SK-N-SH (cell line): Measurements from ENCODE around the gene CYCS. TPM values are rescaled to one million over a fixed set of nuclear protein-coding genes. Genes with fewer than 3 reads are reported as not detected.

Source experiments
- CTCF ChIA-PET: fragments of 300-600, 350-600 bp; formaldehyde crosslinking; extraction: SDS; loops from one replicate; lab custom pipeline; 2021; lab: Yijun Ruan, JAX
- POLR2A ChIA-PET: fragments of 350-600 bp; sonication (Branson Sonifier 250); formaldehyde crosslinking; extraction: SDS; loops from one replicate; lab custom pipeline; 2020; ENCODE audit warnings: antibody characterized with exemption, inconsistent platforms; lab: Yijun Ruan, JAX
- DNase-seq: peaks from one replicate; pipeline ENCODE4 v3.0.0; 2012
- H2AFZ ChIP-seq: fragments of 200-600 bp; sonication (generic); 2 replicates; pipeline ENCODE4 v1.8.1; 2016; ENCODE audit warnings: antibody characterized with exemption, mild to moderate bottlenecking, low read depth
- H3F3A ChIP-seq: fragments of 200-600 bp; sonication (generic); replicated peaks from 2 replicates; pipeline ENCODE3; 2016; ENCODE audit warnings: antibody characterized with exemption, mild to moderate bottlenecking; ENCODE audit not compliant: insufficient read depth
- H3K27ac ChIP-seq, 2 experiments: fragments of 200-500 bp in 1 of 2; fragments of 200-600 bp in 1 of 2; sonication (Bioruptor generic) in 1 of 2; sonication (generic), shearing (Covaris generic) in 1 of 2; 2 replicates each; pipeline versions ENCODE4 v1.5.1 to v1.6.1; 2014 to 2016; ENCODE audit warnings: low read depth in 2 of 2, inconsistent platforms in 1 of 2, low read length in 1 of 2, mild to moderate bottlenecking in 1 of 2, mixed read lengths in 1 of 2
- H3K27me3 ChIP-seq: fragments of 200-600 bp; sonication (generic), shearing (Covaris generic); 2 replicates; pipeline ENCODE4 v1.6.1; 2016; ENCODE audit warnings: mixed run types; ENCODE audit not compliant: insufficient read depth
- H3K36me3 ChIP-seq, 2 experiments: fragments of 200-500 bp in 1 of 2; fragments of 200-600 bp in 1 of 2; sonication (Bioruptor generic) in 1 of 2; sonication (generic) in 1 of 2; replicated peaks in 1 of 2; 2 replicates each; pipeline versions ENCODE3 to v1.5.1; 2014 to 2016; ENCODE audit warnings: low read length in 1 of 2, mild to moderate bottlenecking in 1 of 2; ENCODE audit not compliant: insufficient read depth in 2 of 2, control insufficient read depth in 1 of 2
- H3K4me1 ChIP-seq, 2 experiments: fragments of 200-500 bp in 1 of 2; fragments of 200-600 bp in 1 of 2; sonication (Bioruptor generic) in 1 of 2; sonication (generic), shearing (Covaris generic) in 1 of 2; 2 replicates each; pipeline versions ENCODE4 v1.5.1 to v1.6.1; 2014 to 2016; ENCODE audit warnings: low read depth in 1 of 2, low read length in 1 of 2, mixed run types in 1 of 2; ENCODE audit not compliant: insufficient read depth in 2 of 2, control insufficient read depth in 1 of 2
- H3K4me2 ChIP-seq: fragments of 200-600 bp; sonication (generic), shearing (Covaris generic); 2 replicates; pipeline ENCODE4 v1.6.1; 2017; ENCODE audit warnings: mixed run types
- H3K4me3 ChIP-seq, 2 experiments: fragments of 200-500 bp in 1 of 2; fragments of 200-600 bp in 1 of 2; sonication (Bioruptor generic) in 1 of 2; sonication (generic), shearing (Covaris generic) in 1 of 2; 2 replicates each; pipeline versions ENCODE4 v1.5.1 to v1.8.1; 2014 to 2016; ENCODE audit warnings: low read depth in 2 of 2, inconsistent platforms in 1 of 2, low read length in 1 of 2, mild to moderate bottlenecking in 1 of 2, mixed read lengths in 1 of 2, moderate library complexity in 1 of 2
- H3K79me2 ChIP-seq: fragments of 200-600 bp; sonication (generic); 2 replicates; pipeline ENCODE4 v1.8.1; 2017; ENCODE audit warnings: mild to moderate bottlenecking; ENCODE audit not compliant: insufficient read depth
- H3K9ac ChIP-seq: fragments of 200-600 bp; sonication (generic); 2 replicates; pipeline ENCODE4 v1.6.1; 2017; ENCODE audit warnings: mixed run types
- H3K9me2 ChIP-seq: fragments of 200-600 bp; sonication (generic); 2 replicates; pipeline ENCODE4 v1.6.1; 2017; ENCODE audit warnings: mixed run types
- H3K9me3 ChIP-seq: fragments of 200-600 bp; sonication (generic); 2 replicates; pipeline ENCODE4 v1.6.1; 2017; ENCODE audit warnings: mixed run types, mild to moderate bottlenecking, moderate library complexity
- H4K20me1 ChIP-seq: fragments of 200-600 bp; sonication (generic); 2 replicates; pipeline ENCODE4 v1.6.1; 2017; ENCODE audit warnings: mild to moderate bottlenecking, mixed run types; ENCODE audit not compliant: insufficient read depth
- CHD2 ChIP-seq: fragments of 150-350 bp; IDR thresholded peaks from 2 replicates; pipeline ENCODE4 v1.6.1; 2018; ENCODE audit warnings: low read length; ENCODE audit not compliant: partially characterized antibody
- EZH2phosphoT487 ChIP-seq: fragments of 200-600 bp; sonication (generic); IDR thresholded peaks from 2 replicates; pipeline ENCODE4 v1.6.1; 2017; ENCODE audit warnings: low read depth, mixed run types, mild to moderate bottlenecking, antibody characterized with exemption, moderate library complexity, borderline replicate concordance
- FOSL2 ChIP-seq: IDR thresholded peaks from 2 replicates; pipeline ENCODE4 v1.4.0; 2012; ENCODE audit warnings: low read depth, mild to moderate bottlenecking, moderate library complexity, borderline replicate concordance
- FOXJ3 ChIP-seq: sonication (generic); formaldehyde crosslinking; IDR thresholded peaks from 2 replicates; pipeline ENCODE4 v1.5.1; 2020; ENCODE audit warnings: mild to moderate bottlenecking, missing genetic modification reagents
- FOXM1 ChIP-seq: IDR thresholded peaks from 2 replicates; pipeline ENCODE4 v1.4.0; 2012; ENCODE audit warnings: low read depth, mild to moderate bottlenecking
- JUND ChIP-seq: IDR thresholded peaks from 2 replicates; pipeline ENCODE4 v1.4.0; 2012
- NFIC ChIP-seq: IDR thresholded peaks from 2 replicates; pipeline ENCODE4 v1.4.0; 2012; ENCODE audit warnings: borderline replicate concordance
- POLR2AphosphoS5 ChIP-seq: IDR thresholded peaks from 2 replicates; pipeline ENCODE4 v1.6.1; 2012; ENCODE audit warnings: low read depth, low read length
- RAD21 ChIP-seq: IDR thresholded peaks from 2 replicates; pipeline ENCODE4 v1.6.1; 2012; ENCODE audit warnings: mild to moderate bottlenecking, low read length
- RCOR1 ChIP-seq: fragments of 150-350 bp; IDR thresholded peaks from 2 replicates; pipeline ENCODE4 v1.6.1; 2017; ENCODE audit warnings: antibody characterized with exemption, low read length
- RXRA ChIP-seq: IDR thresholded peaks from 2 replicates; pipeline ENCODE4 v1.4.0; 2012; ENCODE audit warnings: low read depth, mild to moderate bottlenecking, borderline replicate concordance
- SMC3 ChIP-seq: IDR thresholded peaks from 2 replicates; pipeline ENCODE4 v1.6.1; 2012; ENCODE audit warnings: low read depth, low read length, improper control_type of control experiment
- TAF1 ChIP-seq: IDR thresholded peaks from 2 replicates; pipeline ENCODE4 v1.6.1; 2012; ENCODE audit warnings: low read depth, mild to moderate bottlenecking, low read length, moderate library complexity, borderline replicate concordance
- YY1 ChIP-seq: IDR thresholded peaks from 2 replicates; pipeline ENCODE4 v1.4.0; 2012; ENCODE audit warnings: low read depth, mild to moderate bottlenecking
- WGBS: methylation state at CpG from one replicate; pipeline ENCODE4 v1.1.6; 2017; ENCODE audit warnings: low lambda C conversion rate; 5-methylcytosine and 5-hydroxymethylcytosine counted together
- polyA plus RNA-seq, 3 experiments: library from polyadenylated mRNA; depleted of rRNA; stranded (reverse); fragments of >200 nt; gene quantifications; 2 replicates each; pipeline ENCODE4 v1.2.3, GENCODE V29; 2012
- TF ChIP-seq, protein P1 (sequence below): IDR thresholded peaks from 2 replicates; pipeline ENCODE4 v1.6.1; 2012; ENCODE audit warnings: mild to moderate bottlenecking, low read depth, low read length, moderate library complexity
- TF ChIP-seq, protein P2 (sequence below): fragments of 200-600 bp; sonication (generic); IDR thresholded peaks from 2 replicates; pipeline ENCODE4 v1.6.1; 2017; ENCODE audit warnings: antibody characterized with exemption, mild to moderate bottlenecking, moderate library complexity
- TF ChIP-seq, protein P3 (sequence below): IDR thresholded peaks from 2 replicates; pipeline ENCODE4 v1.4.0; 2012; ENCODE audit warnings: low read depth, borderline replicate concordance
- TF ChIP-seq, protein P4 (sequence below): fragments of 150-350 bp; IDR thresholded peaks from 2 replicates; pipeline ENCODE4 v1.6.1; 2017; ENCODE audit warnings: antibody characterized with exemption, low read length, low read depth, borderline replicate concordance
- TF ChIP-seq, protein P5 (sequence below): IDR thresholded peaks from 2 replicates; pipeline ENCODE4; 2012

Gene CYCS
- polyA plus RNA-seq, 1 of the 3 experiments (the other 2 are of a cell fraction): 22.9 TPM

DNA sequence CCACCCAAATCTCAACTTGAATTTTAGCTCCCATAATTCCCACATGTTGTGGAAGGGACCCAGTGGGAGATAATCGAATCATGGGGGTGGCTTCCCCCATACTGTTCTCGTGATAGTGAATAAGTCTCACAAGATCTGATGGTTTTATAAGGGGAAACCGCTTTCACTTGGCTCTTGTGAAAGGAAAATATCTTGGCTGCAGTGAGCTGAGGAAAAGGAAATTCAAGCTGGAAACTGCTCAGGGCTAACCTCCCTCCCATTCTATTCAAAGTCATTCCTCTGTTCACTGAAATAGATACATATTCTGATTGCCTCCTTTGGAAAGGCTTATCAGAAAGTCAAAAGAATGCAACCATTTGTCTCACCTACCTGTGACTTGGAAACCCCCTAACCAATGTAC is 15.8 kb downstream of the CYCS start:
- 54% methylated on average over 3 of the region's 3 CpGs for WGBS
- Histone ChIP-seq H3K36me3 (no peaks in the 10 kb centered on the region), H3K4me1 (no peaks in the 10 kb centered on the region), H3K9ac (no peak overlapping the region), H3F3A (no peaks in the 10 kb centered on the region), H2AFZ (no peak overlapping the region), H3K27ac (no peak overlapping the region), H3K9me3 (no peaks in the 10 kb centered on the region), H3K27me3 (no peaks in the 10 kb centered on the region), H4K20me1 (no peaks in the 10 kb centered on the region), H3K9me2 (no peaks in the 10 kb centered on the region), H3K79me2 (no peaks in the 10 kb centered on the region), H3K4me2 (no peak overlapping the region), H3K4me3 (no peak overlapping the region)
- TF ChIP-seq, protein P1, sequence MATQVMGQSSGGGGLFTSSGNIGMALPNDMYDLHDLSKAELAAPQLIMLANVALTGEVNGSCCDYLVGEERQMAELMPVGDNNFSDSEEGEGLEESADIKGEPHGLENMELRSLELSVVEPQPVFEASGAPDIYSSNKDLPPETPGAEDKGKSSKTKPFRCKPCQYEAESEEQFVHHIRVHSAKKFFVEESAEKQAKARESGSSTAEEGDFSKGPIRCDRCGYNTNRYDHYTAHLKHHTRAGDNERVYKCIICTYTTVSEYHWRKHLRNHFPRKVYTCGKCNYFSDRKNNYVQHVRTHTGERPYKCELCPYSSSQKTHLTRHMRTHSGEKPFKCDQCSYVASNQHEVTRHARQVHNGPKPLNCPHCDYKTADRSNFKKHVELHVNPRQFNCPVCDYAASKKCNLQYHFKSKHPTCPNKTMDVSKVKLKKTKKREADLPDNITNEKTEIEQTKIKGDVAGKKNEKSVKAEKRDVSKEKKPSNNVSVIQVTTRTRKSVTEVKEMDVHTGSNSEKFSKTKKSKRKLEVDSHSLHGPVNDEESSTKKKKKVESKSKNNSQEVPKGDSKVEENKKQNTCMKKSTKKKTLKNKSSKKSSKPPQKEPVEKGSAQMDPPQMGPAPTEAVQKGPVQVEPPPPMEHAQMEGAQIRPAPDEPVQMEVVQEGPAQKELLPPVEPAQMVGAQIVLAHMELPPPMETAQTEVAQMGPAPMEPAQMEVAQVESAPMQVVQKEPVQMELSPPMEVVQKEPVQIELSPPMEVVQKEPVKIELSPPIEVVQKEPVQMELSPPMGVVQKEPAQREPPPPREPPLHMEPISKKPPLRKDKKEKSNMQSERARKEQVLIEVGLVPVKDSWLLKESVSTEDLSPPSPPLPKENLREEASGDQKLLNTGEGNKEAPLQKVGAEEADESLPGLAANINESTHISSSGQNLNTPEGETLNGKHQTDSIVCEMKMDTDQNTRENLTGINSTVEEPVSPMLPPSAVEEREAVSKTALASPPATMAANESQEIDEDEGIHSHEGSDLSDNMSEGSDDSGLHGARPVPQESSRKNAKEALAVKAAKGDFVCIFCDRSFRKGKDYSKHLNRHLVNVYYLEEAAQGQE: no peak
- TF ChIP-seq NFIC: no peak
- TF ChIP-seq, protein P2, sequence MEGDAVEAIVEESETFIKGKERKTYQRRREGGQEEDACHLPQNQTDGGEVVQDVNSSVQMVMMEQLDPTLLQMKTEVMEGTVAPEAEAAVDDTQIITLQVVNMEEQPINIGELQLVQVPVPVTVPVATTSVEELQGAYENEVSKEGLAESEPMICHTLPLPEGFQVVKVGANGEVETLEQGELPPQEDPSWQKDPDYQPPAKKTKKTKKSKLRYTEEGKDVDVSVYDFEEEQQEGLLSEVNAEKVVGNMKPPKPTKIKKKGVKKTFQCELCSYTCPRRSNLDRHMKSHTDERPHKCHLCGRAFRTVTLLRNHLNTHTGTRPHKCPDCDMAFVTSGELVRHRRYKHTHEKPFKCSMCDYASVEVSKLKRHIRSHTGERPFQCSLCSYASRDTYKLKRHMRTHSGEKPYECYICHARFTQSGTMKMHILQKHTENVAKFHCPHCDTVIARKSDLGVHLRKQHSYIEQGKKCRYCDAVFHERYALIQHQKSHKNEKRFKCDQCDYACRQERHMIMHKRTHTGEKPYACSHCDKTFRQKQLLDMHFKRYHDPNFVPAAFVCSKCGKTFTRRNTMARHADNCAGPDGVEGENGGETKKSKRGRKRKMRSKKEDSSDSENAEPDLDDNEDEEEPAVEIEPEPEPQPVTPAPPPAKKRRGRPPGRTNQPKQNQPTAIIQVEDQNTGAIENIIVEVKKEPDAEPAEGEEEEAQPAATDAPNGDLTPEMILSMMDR: no peak
- no peak for TF ChIP-seq TAF1
- no peak for TF ChIP-seq YY1
- no peak for TF ChIP-seq RXRA
- no peak for TF ChIP-seq EZH2phosphoT487
- no peak for TF ChIP-seq SMC3
- no peak for TF ChIP-seq FOXM1
- TF ChIP-seq POLR2AphosphoS5: no peak
- TF ChIP-seq, protein P3, sequence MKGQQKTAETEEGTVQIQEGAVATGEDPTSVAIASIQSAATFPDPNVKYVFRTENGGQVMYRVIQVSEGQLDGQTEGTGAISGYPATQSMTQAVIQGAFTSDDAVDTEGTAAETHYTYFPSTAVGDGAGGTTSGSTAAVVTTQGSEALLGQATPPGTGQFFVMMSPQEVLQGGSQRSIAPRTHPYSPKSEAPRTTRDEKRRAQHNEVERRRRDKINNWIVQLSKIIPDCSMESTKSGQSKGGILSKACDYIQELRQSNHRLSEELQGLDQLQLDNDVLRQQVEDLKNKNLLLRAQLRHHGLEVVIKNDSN: no peak
- TF ChIP-seq, protein P4, sequence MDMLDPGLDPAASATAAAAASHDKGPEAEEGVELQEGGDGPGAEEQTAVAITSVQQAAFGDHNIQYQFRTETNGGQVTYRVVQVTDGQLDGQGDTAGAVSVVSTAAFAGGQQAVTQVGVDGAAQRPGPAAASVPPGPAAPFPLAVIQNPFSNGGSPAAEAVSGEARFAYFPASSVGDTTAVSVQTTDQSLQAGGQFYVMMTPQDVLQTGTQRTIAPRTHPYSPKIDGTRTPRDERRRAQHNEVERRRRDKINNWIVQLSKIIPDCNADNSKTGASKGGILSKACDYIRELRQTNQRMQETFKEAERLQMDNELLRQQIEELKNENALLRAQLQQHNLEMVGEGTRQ: no peak
- no peak for TF ChIP-seq FOSL2
- TF ChIP-seq, protein P5, sequence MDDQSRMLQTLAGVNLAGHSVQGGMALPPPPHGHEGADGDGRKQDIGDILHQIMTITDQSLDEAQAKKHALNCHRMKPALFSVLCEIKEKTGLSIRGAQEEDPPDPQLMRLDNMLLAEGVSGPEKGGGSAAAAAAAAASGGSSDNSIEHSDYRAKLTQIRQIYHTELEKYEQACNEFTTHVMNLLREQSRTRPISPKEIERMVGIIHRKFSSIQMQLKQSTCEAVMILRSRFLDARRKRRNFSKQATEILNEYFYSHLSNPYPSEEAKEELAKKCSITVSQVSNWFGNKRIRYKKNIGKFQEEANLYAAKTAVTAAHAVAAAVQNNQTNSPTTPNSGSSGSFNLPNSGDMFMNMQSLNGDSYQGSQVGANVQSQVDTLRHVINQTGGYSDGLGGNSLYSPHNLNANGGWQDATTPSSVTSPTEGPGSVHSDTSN: no peak
- no peak for TF ChIP-seq RCOR1
- TF ChIP-seq FOXJ3 (CRISPR knock-in tag): no peak
- TF ChIP-seq RAD21: no peak
- TF ChIP-seq JUND: no peak
- no peak for TF ChIP-seq CHD2
- ChIA-PET POLR2A (interaction anchor here (1.2 kb wide), 1 partner anchor 15 kb away, joined by 5 read pairs; the partner anchor contains the start of gene CYCS), CTCF (interaction anchor here (1.0 to 1.8 kb wide), 7 partner anchors 11 to 393 kb away, joined by 3 to 18 read pairs (median 3); no protein-coding TSS in a partner anchor)
- no peak for DNase-seq
